ENCODE results near the gene ID2. TPM values are rescaled to one million over a fixed set of nuclear protein-coding genes. Genes with fewer than 3 reads are reported as not detected.

ID2 gene
- total RNA-seq, 3 donors from 2014 or later (not counting 1 experiment from before 2014, with no cell fraction given) = 185 to 209 (median 191) TPM

DNA sequence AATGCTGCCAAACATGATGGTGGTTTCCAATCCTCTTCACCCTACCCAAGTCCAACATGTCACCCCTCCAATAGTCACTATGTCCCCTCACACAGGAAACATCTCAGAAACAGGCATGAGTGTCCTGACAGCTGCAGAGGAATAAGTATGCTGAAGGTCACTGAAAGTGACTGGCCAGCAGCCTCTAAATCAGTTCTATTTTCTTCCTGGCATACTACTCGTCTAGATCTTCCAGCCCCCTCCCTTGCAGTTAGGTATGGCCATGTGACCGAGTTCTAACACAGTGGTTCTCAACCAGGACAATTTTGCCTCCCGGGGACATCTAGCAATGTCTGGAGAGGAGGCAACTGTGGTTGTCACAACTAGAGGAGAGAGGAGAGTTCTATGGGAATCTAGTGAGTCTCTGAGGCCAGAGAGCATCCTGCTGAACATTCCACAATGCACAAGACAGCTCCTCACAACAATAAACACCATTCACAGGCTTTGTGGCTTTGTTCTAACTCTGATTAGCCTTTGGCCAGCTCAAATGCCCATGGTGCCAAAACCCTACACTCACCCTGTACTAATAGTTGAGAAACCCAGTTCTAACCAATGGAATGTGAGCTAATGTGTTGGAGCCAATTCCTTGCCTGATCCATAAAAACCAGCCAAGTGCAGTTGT is 12.6 kb upstream of the ID2 start:
- intact Hi-C loops (cut with micrococcal nuclease) = no loop called here
- H3K36me3 Mint-ChIP-seq = peaks cover 10% of the 10 kb centered on the region
- peaks cover 2% of the 10 kb centered on the region for H3K9me3 ChIP-seq (ENCODE audit: control insufficient read depth, insufficient read depth, low read length)
- H3K27ac Mint-ChIP-seq = no peak overlapping the region
- no peak for ATAC-seq
- H3K9me3 Mint-ChIP-seq = peaks cover 2 to 6% of the 10 kb centered on the region in 2 donors
- 94% methylated on average over 3 of the region's 3 CpGs for WGBS (ENCODE audit: insufficient coverage)
- H3K4me3 Mint-ChIP-seq = no peak overlapping the region
- DNase-seq = no peak
- no peak overlapping the region for H3K27ac ChIP-seq (ENCODE audit: low read length)
- H3K36me3 ChIP-seq (ENCODE audit: control insufficient read depth, insufficient read depth, low read length) = no peaks in the 10 kb centered on the region
- H3K4me1 Mint-ChIP-seq = peaks cover 13 to 20% of the 10 kb centered on the region in 2 donors
- TF ChIP-seq, protein P1, sequence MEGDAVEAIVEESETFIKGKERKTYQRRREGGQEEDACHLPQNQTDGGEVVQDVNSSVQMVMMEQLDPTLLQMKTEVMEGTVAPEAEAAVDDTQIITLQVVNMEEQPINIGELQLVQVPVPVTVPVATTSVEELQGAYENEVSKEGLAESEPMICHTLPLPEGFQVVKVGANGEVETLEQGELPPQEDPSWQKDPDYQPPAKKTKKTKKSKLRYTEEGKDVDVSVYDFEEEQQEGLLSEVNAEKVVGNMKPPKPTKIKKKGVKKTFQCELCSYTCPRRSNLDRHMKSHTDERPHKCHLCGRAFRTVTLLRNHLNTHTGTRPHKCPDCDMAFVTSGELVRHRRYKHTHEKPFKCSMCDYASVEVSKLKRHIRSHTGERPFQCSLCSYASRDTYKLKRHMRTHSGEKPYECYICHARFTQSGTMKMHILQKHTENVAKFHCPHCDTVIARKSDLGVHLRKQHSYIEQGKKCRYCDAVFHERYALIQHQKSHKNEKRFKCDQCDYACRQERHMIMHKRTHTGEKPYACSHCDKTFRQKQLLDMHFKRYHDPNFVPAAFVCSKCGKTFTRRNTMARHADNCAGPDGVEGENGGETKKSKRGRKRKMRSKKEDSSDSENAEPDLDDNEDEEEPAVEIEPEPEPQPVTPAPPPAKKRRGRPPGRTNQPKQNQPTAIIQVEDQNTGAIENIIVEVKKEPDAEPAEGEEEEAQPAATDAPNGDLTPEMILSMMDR (IDR thresholded peaks at IDR 0.05) = no peak
- peaks cover 16% of the 10 kb centered on the region for H3K4me1 ChIP-seq (ENCODE audit: control insufficient read depth, insufficient read depth, low read length)
- peaks cover 2% of the 10 kb centered on the region for H3K27me3 ChIP-seq (ENCODE audit: control insufficient read depth, insufficient read depth, low read length)
- peaks cover 0 to 3% of the 10 kb centered on the region in 2 donors for H3K27me3 Mint-ChIP-seq (ENCODE audit: low read depth in 2 of 2)
- no peak overlapping the region for H3K4me3 ChIP-seq (ENCODE audit: low read length)

- Mint-ChIP-seq H3K4me1 (peaks cover 7 to 8% of the 10 kb centered on the region in 2 donors), H3K27ac (no peak overlapping the region), H3K36me3 (peaks cover 16% of the 10 kb centered on the region), H3K4me3 (no peak overlapping the region), H3K27me3 (ENCODE audit: low read depth in 2 of 2) (peaks cover 0 to 5% of the 10 kb centered on the region in 2 donors), H3K9me3 (peaks cover 2 to 10% of the 10 kb centered on the region in 2 donors)
- peaks cover 4% of the 10 kb centered on the region for H3K4me1 ChIP-seq (ENCODE audit: control insufficient read depth, insufficient read depth, low read length)
- H3K27ac ChIP-seq (ENCODE audit: low read length) = no peak overlapping the region
- no peak for ATAC-seq
- H3K36me3 ChIP-seq (ENCODE audit: control insufficient read depth, insufficient read depth, low read length) = no peaks in the 10 kb centered on the region
- H3K9me3 ChIP-seq (ENCODE audit: control insufficient read depth, insufficient read depth, low read length) = peaks cover 7% of the 10 kb centered on the region
- no peak overlapping the region for H3K4me3 ChIP-seq (ENCODE audit: low read length)
- TF ChIP-seq, protein P1 (IDR thresholded peaks at IDR 0.05) = no peak
- DNase-seq = no peak
- peaks cover 3% of the 10 kb centered on the region for H3K27me3 ChIP-seq (ENCODE audit: control insufficient read depth, insufficient read depth, low read length)
- 97% methylated on average over 6 of the region's 7 CpGs for WGBS (ENCODE audit: insufficient coverage)
- intact Hi-C loops (cut with micrococcal nuclease) = no loop called here
Observed at GRCh38 chr2:8670580-8670979, 11.3 kb upstream of the ID2 start.

GRCh38 chr2:8671176-8671575 is 10.7 kb upstream of the ID2 start:
- Mint-ChIP-seq H3K36me3 (peaks cover 16% of the 10 kb centered on the region), H3K9me3 (peaks cover 2 to 10% of the 10 kb centered on the region in 2 donors), H3K27me3 (ENCODE audit: low read depth in 2 of 2) (peaks cover 6 to 10% of the 10 kb centered on the region in 2 donors), H3K4me3 (no peak overlapping the region), H3K4me1 (peaks cover 8 to 11% of the 10 kb centered on the region in 2 donors), H3K27ac (no peak overlapping the region)
- Histone ChIP-seq H3K36me3 (ENCODE audit: control insufficient read depth, insufficient read depth, low read length) (no peaks in the 10 kb centered on the region), H3K27ac (ENCODE audit: low read length) (no peak overlapping the region), H3K27me3 (ENCODE audit: control insufficient read depth, insufficient read depth, low read length) (peaks cover 9% of the 10 kb centered on the region), H3K9me3 (ENCODE audit: control insufficient read depth, insufficient read depth, low read length) (peaks cover 7% of the 10 kb centered on the region), H3K4me1 (ENCODE audit: control insufficient read depth, insufficient read depth, low read length) (peaks cover 6% of the 10 kb centered on the region), H3K4me3 (ENCODE audit: low read length) (no peak overlapping the region)
- WGBS (ENCODE audit: insufficient coverage) = 82% methylated on average over 8 of the region's 8 CpGs
- intact Hi-C loops (cut with micrococcal nuclease) = no loop called here
- TF ChIP-seq, protein P1 (IDR thresholded peaks at IDR 0.05) = no peak
- DNase-seq (no peak), ATAC-seq (no peak)

DNA sequence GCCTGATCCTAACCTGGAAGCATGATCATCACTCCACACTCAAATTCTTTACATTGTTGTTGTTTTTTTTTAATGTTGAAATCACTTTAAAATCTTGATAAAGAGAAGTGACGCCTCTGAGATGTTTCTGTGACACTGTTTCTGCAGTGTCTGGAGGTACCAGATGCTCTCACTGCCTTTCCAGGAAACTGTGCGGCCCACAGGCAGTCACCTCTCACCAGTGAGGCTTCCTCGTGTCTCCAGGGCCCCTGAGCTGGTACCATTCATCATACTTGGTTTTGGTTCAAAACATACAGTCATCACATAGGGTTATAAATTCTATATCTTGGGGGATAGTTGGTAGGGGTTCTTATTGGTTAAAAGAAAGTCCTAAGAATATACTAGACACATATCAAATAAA is 10.1 kb upstream of the ID2 start:
- DNase-seq = no peak
- ATAC-seq = peak; percentile 54 to 83 (median 59)
- Histone ChIP-seq H3K4me3 (ENCODE audit: low read length) (no peak overlapping the region), H3K27ac (ENCODE audit: low read length) (no peak overlapping the region), H3K9me3 (ENCODE audit: control insufficient read depth, insufficient read depth, low read length) (peaks cover 7% of the 10 kb centered on the region), H3K4me1 (ENCODE audit: control insufficient read depth, insufficient read depth, low read length) (peaks cover 12% of the 10 kb centered on the region), H3K36me3 (ENCODE audit: control insufficient read depth, insufficient read depth, low read length) (no peaks in the 10 kb centered on the region), H3K27me3 (ENCODE audit: control insufficient read depth, insufficient read depth, low read length) (peaks cover 15% of the 10 kb centered on the region)
- WGBS (ENCODE audit: insufficient coverage) = 35% methylated on average over 3 of the region's 3 CpGs
- Mint-ChIP-seq H3K27ac (no peak overlapping the region), H3K9me3 (peaks cover 2 to 10% of the 10 kb centered on the region in 2 donors), H3K4me3 (no peak overlapping the region), H3K4me1 (peaks cover 8 to 16% of the 10 kb centered on the region in 2 donors), H3K36me3 (peaks cover 16% of the 10 kb centered on the region), H3K27me3 (ENCODE audit: low read depth in 2 of 2) (peaks cover 6 to 12% of the 10 kb centered on the region in 2 donors)
- TF ChIP-seq, protein P1 (IDR thresholded peaks at IDR 0.05) = no peak
- intact Hi-C loops (cut with micrococcal nuclease) = no loop called here
